ENCODE data around the gene HDAC9. TPM values are rescaled to one million over a fixed set of nuclear protein-coding genes. Genes with fewer than 3 reads are reported as not detected.

HDAC9 gene
- total RNA-seq, 1 experiment from 2014 or later, result 7.7 TPM

- Histone ChIP-seq H4K91ac (ENCODE audit: insufficient read length, low read depth, low read length) (no peak overlapping the region), H3K23ac (ENCODE audit: insufficient read length, low read depth, low read length) (no peak overlapping the region), H2BK20ac (ENCODE audit: low read depth, low read length, poor library complexity, severe bottlenecking) (no peak overlapping the region), H3K4me1 (ENCODE audit: insufficient read depth, low read length) (no peaks in the 10 kb centered on the region), H2BK120ac (ENCODE audit: low read depth, low read length, poor library complexity, severe bottlenecking) (no peak overlapping the region), H2BK12ac (ENCODE audit: insufficient read length, low read depth, low read length) (no peak overlapping the region), H3K27me3 (ENCODE audit: insufficient read depth, low read length) (no peaks in the 10 kb centered on the region), H3K9ac (ENCODE audit: extremely low read depth, insufficient read length, low read length) (no peak overlapping the region), H3K56ac (ENCODE audit: insufficient read length, low read depth, low read length) (no peak overlapping the region), H3K79me1 (ENCODE audit: insufficient read depth, low read depth, low read length, poor library complexity, severe bottlenecking) (no peaks in the 10 kb centered on the region), H3K4me2 (ENCODE audit: insufficient read depth, insufficient read length, low read length) (no peak overlapping the region), H3K79me2 (ENCODE audit: insufficient read depth, low read length) (no peaks in the 10 kb centered on the region), H2BK15ac (ENCODE audit: low read depth, low read length) (no peak overlapping the region), H3K23me2 (ENCODE audit: insufficient read length, low read depth, low read length, poor library complexity, severe bottlenecking) (no peaks in the 10 kb centered on the region), H2AFZ (ENCODE audit: low read length) (no peak overlapping the region), H4K20me1 (ENCODE audit: control insufficient read depth, insufficient read depth, insufficient read length) (no peaks in the 10 kb centered on the region), H3K27ac (ENCODE audit: insufficient read length, low read depth, low read length) (no peak overlapping the region), H2AK5ac (ENCODE audit: insufficient read length, low read length) (no peak overlapping the region), H4K5ac (ENCODE audit: insufficient read length, low read depth, low read length) (no peak overlapping the region), H4K8ac (replicated peaks; ENCODE audit: insufficient read length, low read depth, low read length) (no peak overlapping the region), H3K14ac (ENCODE audit: insufficient read depth, low read length) (no peak overlapping the region), H3K4ac (ENCODE audit: low read depth, low read length) (no peak overlapping the region), H3T11ph (ENCODE audit: low read length) (no peak overlapping the region), H3K18ac (ENCODE audit: insufficient read length, low read depth, low read length) (no peak overlapping the region), H2BK5ac (ENCODE audit: insufficient read length, low read length) (no peak overlapping the region), H3K9me3 (ENCODE audit: control insufficient read depth, low read depth, low read length) (no peaks in the 10 kb centered on the region)
- Mint-ChIP-seq H3K4me3 (no peak overlapping the region), H3K4me1 (peaks cover 0 to 2% of the 10 kb centered on the region in 2 experiments; a peak in 1 of 4 replicates), H3K36me3 (ENCODE audit: insufficient read depth in 1 of 3, low read depth in 3 of 3) (no peaks in the 10 kb centered on the region), H3K27me3 (ENCODE audit: low read depth) (no peaks in the 10 kb centered on the region), H3K27ac (no peak overlapping the region), H3K9me3 (no peaks in the 10 kb centered on the region)
- TF ChIP-seq CTCF (conservative IDR thresholded peaks at IDR 0.05), result no peak
- no CpG with 5 or more reads among the region's 2 CpGs for WGBS (ENCODE audit: extremely low coverage, insufficient read length, low lambda C conversion rate)
- DNase-seq, result no peak
These were observed 336.4 kb downstream of the HDAC9 start for GRCh38 chr7:18831943-18832342.

Measured in H9 (cell line).